Activated T-cell treated with anti-CD3 and anti-CD28 coated beads for 24 hours (primary cell): Measurements from ENCODE around the gene CAPN10.

Experiments
- DNase-seq: peaks from one replicate; pipeline ENCODE4 v3.0.0-alpha.2; 2020; ENCODE audit warnings: low read depth

The CAPN10 gene

DNA sequence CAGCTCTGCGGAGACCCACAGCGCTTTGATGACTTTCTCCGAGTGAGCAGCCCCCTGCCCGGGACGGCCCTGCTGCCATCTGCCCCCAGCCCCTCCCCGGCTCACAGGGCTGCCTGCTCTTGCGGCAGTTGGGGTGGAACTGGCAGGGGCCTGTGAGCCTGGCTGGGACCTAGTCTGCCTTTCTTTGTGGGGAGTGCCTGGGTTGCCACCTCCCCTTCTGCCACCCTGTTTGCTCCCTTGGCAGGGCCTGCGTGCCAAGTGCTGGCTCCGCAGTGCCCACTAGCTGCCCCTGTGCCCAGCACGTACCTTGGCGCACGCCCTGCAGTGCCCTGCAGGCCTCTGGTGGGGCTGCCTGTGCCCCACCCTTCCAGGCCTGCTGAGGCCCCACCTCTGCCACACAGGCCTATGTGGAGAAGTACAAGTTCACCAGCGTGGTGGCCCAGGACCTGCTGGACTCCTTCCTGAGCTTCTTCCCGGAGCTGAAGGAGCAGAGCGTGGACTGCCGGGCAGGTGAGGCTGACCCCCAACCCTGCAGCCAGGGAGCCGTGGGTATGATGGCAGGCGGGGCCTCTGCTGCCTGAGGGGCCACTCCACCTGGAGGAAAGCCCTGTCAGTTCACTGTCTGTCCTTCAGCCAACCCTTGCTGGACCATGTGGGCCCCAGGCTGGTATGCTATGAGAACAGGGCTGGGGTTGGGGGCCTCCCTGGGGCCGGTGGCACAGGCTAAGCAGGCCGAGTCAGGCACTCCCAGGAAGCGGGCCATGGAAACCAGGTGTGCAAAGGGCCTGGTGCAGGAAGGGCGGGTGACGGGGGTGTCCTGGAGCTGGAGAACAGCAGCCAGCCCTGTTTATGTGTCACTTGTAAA, 11.2 kb upstream of the CAPN10 start:
- no peak for DNase-seq

DNA sequence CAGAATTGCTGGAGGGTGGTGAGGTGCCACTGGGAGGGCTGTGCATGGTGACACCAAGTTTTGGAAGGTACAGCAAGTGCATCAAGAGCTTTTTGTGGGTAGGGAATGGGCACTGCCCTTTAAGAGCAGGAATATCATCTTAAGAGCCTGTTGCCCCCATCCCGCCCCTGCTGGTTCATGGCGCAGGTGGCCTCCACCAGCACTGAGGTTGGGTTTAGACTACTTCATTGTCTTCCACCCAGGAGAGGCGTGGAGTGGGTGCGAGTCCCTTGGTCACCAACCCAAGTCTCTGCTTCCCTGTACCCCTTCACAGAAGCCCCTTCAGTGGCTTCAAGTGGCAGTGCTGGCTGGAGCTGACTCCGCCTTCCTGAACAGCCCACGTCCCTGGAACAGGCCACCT, 10.5 kb upstream of the CAPN10 start:
- DNase-seq: no peak

DNA sequence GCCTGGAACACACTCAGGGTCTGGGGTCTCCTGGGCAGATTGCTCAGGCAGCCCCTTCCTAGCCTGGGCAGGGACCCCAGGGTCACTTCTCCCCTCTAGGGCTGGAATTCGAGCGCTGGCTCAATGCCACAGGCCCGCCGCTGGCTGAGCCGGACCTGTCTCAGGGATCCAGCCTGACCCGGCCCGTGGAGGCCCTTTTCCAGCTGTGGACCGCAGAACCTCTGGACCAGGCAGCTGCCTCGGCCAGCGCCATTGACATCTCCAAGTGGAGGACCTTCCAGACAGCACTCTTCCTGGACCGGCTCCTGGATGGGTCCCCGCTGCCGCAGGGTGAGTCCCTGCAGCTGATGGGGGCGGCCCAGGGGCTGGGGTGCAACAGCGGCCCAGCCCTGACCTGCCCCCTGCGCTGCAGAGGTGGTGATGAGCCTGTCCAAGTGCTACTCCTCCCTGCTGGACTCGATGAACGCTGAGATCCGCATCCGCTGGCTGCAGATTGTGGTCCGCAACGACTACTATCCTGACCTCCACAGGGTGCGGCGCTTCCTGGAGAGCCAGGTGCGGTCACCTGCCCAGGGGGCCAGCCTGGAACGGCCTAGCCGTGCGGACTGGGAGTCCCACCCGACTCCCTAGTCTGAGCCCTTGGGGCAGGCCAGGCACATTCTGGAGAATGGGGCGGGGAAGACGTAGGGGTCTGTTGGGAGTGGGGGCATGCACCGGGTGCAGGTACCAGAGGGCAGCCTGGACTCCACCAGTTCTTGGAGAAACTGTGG, 9.9 kb upstream of the CAPN10 start:
- no peak for DNase-seq

DNA sequence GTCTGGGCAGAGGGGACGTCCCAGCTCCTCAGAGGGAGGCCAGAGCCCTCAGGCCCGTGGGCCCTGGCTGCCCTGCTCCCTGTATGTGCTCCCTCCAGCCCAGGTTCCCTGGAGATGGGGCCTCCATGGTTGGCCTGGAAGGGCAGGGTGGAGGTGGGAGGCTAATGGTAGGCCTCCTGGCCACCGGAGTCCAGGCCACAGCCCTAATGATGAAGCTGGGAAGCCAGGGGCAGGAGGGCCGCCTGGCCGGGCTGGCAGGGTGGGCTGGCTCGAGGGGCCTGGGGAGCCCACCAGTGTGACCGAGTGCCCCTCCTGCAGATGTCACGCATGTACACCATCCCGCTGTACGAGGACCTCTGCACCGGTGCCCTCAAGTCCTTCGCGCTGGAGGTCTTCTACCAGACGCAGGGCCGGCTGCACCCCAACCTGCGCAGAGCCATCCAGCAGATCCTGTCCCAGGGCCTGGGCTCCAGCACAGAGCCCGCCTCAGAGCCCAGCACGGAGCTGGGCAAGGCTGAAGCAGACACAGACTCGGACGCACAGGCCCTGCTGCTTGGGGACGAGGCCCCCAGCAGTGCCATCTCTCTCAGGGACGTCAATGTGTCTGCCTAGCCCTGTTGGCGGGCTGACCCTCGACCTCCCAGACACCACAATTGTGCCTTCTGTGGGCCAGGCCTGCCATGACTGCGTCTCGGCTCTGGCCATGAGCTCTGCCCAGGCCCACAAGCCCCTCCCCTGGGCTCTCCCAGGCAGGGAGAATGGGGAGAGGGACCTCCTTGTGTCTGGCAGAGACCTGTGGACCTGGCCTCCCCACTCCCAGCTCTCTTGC, 9.0 kb upstream of the CAPN10 start:
- no peak for DNase-seq

DNA sequence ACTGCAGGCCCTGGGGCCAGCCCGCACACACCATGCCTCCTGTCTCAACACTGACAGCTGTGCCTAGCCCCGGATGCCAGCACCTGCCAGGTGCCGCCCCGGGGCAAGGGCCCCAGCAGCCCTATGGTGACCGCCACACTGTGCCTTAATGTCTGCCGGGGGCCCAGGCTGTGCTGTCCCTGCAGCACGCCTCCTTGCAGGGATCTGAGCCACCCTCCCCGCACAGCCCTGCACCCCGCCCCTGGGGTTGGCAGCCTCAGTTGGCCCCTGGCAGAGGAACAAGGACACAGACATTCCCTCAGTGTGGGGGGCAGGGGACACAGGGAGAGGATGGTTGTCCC, 8.5 kb upstream of the CAPN10 start:
- DNase-seq: no peak

DNA sequence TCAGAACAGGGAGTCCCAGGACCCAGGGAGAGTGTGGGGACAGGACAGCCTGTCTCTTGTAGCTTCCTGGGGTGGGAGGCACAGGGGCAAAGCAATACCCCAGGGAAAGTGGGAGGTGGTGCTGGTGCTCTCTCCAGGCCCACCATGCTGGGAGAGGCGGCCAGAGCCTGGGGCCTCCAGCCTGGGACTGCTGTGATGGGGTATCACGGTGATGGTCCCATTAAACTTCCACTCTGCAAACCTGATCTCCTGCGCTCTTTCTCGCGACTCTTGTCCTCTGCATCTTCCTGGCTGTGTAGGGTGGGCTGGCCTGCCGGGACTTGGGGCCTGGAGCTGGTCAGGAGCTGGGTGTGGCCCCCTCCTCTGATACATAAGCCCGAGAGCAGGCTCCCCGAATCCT, 8.0 kb upstream of the CAPN10 start:
- DNase-seq: no peak

DNA sequence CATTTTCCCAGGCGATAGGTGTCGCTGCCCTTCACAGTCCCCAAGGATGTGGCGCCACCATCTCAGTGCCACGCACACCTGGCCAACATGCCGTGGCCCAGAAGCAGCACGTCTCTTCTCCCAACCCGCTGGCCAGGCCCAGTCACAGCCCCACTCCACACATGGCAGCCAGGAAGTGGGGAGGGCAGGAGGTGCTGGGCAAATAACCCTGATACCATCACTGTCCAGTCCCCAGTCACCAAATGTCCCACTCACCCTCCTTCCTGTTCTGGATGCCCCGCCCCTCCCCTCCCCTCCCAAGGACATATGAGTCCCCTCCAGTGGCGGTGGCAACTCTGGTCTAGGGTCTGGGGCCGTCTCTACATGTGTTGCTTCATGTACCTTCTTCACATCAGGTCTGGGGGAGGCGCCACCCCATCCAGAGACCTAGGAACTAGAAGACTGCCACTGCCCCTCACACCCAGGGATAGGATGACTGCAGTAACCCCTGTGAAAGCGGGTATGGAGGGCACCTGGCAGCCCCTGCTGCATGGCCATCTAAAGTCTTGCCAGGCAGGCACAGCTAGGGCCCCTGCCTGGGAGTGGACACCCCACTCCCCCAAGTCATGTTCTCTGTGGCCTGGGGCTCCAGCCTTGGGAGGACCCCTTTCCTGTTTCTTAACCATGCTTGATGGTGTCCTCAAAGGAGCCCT, 7.3 kb upstream of the CAPN10 start:
- no peak for DNase-seq

DNA sequence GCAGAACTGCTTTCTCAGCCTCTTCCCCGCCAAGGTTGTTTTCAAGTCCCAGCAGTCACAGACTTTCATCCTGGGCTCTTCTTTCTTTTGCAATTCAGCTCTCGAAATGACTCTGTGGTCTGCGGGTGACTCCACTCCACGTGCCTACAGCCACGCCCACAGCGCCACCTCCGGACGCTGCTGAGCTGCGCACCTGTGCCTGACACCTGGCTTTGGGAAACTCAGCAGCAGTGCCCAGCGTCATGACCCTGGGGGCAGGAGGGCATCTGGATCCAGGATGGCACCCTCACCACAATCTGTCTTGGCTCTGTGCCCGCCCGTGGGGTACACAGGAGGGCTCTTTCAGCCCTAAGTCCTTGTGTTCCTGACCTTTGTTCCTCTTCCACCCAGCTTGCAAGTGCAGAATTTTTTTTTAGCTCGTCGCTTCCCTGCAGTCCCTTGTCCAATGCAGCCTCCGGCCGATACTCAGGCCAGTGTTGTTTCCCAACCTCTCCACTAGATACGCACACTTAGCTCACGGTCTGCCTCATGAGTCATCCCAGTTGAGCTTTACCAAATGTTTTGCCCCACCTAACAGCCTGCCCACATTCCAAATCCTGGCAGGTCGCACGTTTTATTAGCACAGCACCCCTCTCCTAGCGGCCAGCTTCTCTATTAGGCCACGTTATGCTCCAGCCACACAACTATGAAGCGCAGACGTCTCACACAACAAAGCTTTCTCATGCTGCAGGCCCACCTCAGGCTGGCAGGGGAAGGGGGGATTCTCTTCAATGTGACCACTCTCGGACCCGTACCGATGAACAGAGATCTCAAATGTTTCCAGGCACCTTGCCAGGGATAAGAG, 6.5 kb upstream of the CAPN10 start:
- DNase-seq: peak; percentile 64

DNA sequence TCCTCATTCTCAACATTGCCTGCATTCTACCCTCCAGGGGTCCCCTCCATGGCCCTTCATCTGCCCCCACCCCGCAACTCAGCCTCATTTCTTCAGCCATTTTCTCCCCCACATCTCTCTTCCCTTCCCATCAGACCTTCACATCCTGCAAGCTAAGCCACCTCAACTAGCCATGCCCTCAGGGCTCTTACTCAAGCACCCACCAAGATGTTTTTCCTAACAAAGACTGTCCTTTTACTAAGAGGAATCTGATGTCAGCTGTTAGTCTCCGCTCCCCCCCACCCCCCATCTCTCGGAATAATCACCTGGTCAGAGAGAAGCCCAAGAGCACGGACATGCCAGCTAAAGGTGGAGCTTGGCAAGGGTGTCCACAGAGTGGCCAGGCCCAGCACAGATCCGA, 4.7 kb upstream of the CAPN10 start:
- no peak for DNase-seq

DNA sequence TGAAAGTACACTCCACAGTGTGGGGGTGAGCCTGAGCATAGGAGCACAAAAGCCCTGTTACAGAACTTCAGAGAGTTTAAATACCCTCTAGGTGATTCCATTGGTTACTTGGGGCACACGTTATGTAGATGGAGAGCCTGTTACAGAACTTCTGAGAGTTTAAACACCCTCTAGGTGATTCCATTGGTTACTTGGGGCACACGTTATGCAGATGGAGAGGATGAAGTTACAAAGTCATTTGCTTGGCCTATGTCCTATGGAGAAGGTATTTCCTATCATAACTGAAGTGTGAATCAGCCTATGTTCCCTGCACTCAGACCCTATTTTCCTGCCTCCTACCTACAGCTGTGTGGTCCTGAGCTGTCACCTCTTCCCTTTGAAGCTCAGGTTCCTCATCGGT, 3.8 kb upstream of the CAPN10 start:
- no peak for DNase-seq

DNA sequence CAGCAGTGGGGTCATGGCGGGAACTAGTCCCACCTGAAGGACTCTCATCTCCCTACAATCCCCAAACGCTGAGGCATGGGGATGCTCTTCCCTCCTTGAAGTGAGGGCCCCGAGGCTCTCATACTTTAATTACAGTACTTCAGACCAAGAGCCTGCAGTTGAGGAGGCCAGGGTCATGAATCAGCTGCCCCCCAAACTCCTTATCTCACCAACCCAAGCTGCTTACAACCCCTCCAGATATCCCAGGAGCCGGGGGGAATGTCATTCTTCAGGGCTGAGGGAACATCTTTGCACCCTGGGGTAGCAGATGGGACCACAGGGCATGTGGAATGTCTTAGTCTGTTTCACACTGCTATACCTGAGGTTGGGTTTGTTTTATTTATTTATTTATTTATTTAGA, 2.8 kb upstream of the CAPN10 start:
- DNase-seq: no peak

DNA sequence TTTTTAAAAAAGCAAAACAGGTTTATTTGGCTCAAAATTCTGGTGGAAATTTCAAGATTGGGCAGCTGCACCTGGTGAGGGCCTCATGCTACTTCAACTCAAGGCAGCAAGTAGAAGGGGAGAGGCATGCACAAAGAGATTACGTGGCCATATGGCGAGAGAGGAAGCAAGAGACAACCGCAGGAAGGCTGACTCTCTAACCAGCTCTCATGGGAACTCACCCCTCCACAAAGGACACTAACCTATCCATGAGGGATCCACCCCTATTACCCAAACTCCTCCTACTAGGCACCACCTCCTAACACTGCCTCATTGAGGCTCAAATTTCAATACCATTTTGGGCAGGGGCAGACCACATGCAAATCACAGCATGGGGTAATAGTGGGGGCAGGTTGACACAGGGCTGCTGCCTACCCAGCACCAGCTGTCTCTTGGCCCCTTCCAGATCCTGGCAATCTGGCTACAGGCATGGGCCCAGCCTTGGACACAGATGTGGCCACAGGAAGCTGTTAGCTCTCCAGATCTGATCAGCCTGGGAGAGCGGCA, 2.0 kb upstream of the CAPN10 start:
- no peak for DNase-seq

DNA sequence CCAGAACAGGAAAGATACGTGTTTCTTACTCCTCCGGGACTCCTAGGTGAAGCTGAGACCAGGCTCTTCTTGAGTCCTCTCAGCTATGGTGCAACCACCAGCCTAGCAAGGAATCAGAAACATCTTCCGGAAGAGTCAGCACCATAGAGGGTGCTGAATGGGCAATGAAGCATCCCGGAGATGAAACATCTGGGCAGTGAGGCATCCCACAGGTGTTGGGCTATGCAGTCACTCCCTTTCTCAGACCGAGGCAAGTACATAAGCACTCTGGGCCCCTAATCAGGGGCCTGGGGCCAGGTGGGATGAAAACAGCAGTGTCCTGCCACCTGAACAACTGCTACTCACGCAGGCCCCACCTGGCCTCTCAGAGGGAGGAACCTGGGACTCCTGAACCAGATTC, 1.4 kb upstream of the CAPN10 start:
- DNase-seq: no peak

DNA sequence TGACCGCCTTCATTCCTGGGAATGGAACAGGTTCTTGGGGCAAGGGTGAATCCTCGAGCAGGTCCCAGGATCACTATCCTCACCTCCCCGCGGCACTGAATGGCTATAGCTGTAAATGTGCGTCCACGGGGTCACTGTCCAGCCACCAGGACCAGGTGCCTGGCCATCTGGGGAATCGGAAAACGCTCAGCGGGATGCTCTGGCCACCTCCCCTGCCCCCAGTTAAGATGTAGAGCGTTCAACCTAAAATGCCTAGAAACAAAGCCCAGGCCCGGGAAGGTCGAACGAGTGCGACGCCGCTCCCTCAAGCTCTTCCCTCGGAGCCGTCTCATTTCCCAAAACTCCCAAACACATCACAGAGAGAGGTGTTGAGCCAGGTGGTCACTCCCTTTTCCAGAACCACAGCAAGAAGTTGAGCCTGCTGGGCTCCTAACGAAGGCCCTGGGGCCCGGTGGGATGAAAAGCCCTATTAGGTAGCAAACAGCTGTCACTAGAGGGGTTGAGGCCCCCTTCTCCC, 795 bp upstream of the CAPN10 start:
- DNase-seq: no peak

DNA sequence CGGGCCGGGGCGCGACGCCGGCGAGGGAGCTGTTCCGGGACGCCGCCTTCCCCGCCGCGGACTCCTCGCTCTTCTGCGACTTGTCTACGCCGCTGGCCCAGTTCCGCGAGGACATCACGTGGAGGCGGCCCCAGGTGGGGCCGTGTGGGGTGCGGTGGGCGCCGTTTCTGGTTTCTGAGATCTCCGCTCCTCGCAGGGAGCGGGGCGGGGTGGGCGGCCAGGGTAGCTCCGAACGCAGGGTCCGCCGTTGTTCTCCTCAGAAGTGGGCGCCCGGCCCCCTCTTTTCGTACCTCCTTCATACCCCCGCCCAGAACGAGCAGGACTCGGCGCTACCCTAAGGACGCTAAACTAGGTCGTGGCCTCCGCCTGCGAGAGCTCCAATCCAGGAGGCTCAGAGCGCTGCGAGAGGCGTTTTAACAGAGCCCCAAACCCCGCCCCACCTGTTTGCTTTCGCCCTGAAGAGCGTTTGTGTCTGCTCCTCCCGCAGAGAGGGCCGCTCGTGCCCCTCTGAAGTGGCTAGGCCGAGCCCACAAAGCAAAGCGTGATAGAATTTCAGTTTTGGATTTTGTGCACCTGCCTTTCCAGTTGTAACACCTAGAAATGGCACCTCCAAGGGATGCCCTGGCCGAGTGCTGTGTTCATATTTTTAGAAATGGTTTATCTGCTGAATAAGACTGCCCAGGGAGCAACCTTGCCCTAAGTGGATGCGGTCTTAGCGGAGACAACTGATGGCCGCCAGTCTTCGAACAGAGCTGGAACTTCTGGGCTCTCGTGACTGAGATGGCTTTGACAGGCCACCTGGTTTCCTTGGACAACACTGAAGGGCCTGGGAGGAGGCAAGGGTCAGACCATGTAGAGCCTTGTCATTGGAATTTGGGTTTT, 626 bp downstream of the CAPN10 start:
- no peak for DNase-seq

DNA sequence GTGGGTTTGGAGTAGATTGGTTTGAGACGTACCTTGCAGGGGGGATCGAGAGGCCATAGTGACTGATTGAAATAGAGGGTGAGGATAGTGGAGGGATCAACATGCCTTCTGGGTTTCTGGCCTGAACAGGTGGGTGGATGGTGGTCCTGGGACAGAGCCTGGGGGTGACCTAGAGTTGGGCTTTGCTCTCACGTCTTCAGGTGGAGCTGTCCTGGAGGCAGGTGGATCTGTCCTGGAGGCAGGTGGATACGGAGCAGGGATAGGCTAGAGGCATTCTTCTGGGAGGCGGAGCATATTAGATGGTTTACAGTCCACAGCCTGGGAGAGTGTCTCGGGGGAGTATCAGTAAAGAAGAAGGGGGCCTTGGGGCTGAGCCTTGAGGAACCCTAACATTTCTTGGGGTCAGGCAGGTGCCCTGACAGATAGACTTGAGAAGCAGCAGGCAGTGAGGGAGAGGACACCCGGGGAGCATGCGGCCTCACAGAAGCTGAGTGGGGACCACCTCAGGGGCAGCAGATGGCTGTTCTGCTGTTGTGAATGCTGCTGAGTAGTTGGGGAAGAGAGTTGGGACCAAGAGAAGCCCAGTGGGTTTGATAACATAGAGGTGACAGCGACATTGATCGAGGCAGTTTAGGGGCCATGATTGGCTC, 1.6 kb downstream of the CAPN10 start:
- DNase-seq: no peak

DNA sequence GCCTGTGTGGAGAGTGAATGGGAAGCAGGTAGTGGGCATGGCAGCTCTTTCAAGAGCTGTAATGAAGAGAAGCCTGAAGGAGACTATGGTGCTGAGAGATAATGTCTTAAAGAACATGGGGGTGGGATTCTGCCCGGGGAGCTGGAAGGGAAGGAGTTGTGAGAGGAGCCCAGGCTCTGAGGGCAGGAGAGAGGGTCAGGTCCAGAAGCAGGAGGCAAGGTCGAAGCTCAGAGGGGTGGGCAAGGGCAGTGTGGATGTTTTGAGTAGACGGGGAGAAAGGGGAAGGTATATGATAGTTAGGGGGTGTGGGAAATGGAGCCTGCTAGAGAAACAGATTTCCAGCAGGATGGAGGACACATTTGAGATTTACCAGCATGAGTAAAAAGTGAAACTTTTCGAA, 2.1 kb downstream of the CAPN10 start:
- DNase-seq: no peak

DNA sequence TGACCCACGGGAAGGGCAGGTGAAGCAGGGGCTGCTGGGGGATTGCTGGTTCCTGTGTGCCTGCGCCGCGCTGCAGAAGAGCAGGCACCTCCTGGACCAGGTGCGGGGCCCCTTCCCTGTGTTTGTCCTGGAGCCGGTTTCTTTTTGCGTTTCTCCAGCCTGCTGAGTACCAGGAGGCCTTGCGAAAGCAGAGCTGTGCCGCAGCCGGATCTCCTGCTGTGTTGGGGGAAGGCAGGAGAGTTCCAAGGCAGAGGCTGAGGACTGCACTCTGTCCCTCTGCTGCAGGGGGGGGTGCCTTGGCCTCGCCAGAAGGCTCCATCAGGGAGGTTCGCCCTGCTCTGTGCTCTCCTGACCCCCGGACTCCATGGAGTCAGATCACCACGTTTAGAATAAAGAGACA, 2.8 kb downstream of the CAPN10 start:
- no peak for DNase-seq

DNA sequence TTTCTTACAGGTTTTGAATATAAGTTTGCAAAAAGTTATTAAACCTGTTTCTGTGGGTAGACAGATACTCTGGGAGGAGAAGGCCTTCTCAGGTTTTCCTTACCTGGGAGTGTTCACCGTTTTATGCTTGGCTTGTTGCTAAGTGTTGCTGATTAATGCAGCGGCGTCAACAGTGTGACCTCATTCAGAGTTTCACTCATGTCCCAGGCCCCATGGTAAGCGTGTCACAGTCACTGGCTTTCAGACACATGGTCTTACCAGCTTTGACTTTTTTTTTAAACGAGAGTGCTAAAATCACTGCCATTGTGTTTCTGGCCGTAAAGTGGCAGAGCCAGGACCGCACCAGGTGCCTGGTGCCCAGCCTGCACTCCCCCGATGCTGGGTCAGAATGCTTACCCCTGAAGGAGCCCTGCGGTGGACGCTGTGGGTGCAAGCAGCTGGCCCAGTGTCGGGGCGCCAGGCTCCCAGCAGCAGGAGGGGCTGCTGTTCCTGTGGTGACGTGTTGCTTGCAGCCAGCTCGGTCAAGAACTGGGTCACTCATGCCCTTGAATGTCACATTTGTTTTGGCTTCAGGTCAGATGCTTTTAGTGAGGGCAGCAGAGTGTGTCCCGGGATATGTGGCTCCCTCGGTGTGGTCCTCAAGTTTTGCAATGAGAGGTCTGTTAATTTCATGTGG, 3.5 kb downstream of the CAPN10 start:
- no peak for DNase-seq
